Hematopoietic multipotent progenitor cell treated with erythropoietin and hydrocortisone succinate and interleukin-3 and kit ligand, for 8 days (in vitro differentiated cells): ENCODE results near the gene AHRR.

Experiments used
- DNase-seq: peaks from one replicate; pipeline ENCODE4 v3.0.0-alpha.2; 2015

AHRR gene

DNA sequence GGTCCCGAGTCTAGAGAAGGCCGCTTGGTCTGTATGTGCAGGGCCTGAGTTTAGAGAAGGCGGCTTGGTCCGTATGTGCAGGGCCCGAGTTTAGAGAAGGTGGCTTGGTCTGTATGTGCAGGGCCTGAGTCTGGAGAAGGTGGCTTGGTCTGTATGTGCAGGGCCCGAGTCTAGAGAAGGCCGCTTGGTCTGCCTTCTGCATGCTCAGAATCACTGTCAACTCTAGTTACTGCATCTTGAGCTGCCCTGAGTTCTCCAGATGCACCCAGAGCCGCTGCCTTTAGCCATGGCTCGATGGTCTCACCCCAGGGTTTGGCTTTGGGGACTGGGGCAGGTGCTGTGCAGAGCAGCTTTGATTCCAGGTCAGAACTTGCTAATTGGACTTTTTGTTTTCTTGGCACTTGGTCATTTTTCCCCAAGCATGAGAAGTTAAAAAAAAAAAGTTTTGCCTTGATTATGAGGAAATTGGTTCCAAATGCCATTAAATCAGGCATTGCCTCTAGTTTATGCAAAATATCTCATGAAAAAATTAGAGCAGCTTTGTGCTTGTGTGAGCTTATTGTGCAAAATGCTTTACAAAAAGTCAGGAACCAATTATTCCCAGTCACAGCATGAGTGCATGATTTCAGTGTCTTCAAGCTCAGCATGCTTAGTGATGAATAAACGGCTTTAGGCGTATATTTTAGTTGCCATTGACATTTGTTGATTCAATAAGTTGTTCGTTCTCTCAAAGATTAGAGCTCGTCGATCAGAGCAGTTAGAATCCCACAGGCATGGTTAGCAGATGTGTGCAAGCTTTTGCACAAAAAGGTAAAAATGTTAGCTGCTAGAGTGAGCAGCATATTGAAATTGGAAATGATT is 96.0 kb downstream of the AHRR start:
- no peak for DNase-seq

- no peak for DNase-seq
Measured at GRCh38 chr5:418162-419121, 96.9 kb downstream of the AHRR start.

GRCh38 chr5:419970-420369 is 98.5 kb downstream of the AHRR start:
- no peak for DNase-seq

- no peak for DNase-seq
Measured at GRCh38 chr5:420632-421286, 99.2 kb downstream of the AHRR start.

- no peak for DNase-seq
Measured at GRCh38 chr5:421287-421880, 99.9 kb downstream of the AHRR start.

- DNase-seq = no peak
Measured at GRCh38 chr5:421901-422300, 100.4 kb downstream of the AHRR start.

GRCh38 chr5:422323-423232 is 101.1 kb downstream of the AHRR start:
- no peak for DNase-seq

DNA sequence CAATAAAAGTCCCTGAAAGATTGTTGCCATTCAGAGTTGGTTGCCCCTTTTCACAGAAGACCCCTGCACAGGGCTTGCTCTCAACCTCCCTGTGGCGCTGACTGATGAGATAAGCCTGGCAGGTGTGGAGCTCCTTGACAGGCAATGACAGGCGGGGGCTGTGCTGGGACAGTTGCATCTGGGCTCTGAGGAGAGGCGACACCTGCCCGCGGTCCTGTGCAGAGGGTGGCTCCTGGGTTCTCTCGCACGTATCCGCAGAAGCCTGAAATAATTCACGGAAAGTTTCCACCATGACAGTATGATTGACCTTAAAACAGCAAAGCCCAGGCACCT is 101.7 kb downstream of the AHRR start:
- no peak for DNase-seq

- DNase-seq = no peak
Measured at GRCh38 chr5:423626-424261, 102.2 kb downstream of the AHRR start.

DNA sequence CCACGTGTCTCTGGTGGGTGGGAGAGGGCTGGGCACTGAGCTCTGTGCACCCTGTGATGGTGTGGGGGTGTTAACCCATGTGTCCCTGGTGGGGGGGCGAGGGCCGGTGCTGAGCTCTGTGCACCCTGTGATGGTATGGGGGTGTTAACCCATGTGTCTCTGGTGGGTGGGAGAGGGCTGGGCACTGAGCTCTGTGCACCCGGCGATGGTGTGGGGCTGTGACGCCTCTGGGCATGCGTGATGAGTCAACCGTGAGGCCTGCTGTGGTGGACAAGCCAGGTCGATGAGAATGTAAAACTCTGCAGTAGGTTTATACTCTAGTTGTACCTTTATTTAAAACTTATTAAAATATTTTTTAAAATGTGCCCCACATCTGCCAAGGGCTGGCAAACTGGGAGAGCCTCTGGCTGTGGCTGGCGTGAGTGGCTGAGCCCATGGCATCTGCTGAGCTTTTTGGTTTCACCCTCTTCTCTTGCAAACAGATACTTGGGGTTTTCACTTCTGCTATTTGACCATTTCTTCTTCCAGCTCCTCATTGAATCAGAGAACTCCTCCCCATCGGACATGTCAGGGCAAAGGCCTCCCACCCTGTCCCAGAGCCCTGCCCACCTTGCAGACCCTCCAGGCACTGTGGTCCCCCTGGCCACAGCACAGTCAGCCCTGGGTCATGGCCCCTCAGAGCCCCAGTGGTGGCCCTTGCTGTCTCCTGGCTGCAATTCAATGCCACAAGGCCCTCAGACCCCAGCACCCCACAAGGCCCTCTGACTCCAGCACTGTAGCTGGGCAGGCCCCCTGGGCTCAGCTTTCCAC is 103.0 kb downstream of the AHRR start:
- no peak for DNase-seq

DNA sequence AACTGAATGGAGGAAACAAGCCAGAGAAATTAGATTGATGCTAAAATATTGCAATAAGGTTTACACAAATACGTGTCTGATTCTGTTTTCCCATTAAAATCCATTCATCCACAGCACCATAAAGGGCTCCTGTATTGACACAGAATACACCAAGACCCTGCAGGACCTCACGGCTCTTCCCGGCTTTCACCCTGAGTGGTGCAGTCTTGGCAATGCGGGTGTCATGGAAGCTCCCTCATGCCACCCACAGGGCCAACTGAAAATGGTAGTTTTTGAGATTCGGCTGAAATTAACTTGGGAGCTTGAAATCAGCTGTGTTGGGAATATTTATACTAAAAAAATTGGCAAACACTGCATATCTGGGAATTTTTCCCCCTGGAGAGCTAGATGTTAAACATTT is 104.2 kb downstream of the AHRR start:
- DNase-seq = peak; percentile 67

DNA sequence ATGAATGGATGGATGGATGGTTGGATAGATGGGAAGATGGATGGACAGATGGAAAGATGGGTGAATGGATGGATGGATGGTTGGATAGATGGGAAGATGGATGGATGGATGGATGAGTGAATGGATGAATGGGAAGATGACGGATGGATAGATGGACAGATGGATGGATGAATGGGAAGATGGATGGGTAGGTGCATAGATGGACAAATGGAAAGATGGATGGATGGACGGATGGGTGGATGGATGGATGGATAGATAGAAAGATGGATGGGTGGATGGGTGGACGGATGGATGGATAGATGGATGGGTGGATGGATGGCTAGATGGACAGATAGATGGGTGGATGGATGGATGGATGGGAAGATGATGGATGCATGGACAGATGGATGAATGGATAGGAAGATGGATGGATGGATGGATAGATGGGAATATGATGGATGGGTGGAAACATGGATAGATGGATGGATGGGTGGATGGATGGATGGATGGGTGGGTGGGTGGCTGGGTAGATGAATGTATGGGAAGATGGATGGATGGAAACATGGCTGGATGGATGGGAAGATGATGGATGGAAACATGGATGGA is 105.0 kb downstream of the AHRR start:
- no peak for DNase-seq

DNA sequence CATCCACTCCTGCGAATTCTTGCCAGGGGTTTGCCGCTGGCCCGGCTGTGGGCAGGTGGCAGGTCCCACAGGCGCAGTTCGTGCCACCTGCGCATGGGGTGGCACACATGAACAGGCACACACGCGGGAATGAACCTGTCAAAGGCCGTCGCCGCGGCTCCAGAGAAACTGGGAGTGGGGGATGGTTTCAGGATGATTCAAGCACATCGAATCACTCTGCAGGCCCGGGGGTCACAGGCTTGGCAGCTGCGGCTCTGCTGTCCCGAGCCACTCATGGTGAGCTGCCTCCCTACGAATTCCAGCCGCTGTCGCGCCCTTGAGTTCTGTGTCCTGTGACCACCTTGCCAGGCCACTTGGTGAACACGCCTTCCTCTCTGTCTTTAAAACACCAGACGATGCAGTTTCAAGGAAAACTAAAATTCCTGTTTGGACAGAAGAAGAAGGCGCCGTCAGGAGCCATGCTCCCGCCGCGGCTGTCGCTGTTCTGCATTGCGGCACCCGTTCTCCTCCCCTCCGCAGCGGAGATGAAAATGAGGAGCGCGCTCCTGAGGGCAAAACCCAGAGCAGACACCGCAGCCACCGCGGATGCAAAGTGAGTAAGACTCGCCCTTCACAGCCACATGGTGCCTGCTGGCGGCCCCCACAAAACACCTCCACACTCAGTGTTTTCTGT is 106.0 kb downstream of the AHRR start:
- no peak for DNase-seq

GRCh38 chr5:428219-428618 is 106.7 kb downstream of the AHRR start:
- DNase-seq = no peak

DNA sequence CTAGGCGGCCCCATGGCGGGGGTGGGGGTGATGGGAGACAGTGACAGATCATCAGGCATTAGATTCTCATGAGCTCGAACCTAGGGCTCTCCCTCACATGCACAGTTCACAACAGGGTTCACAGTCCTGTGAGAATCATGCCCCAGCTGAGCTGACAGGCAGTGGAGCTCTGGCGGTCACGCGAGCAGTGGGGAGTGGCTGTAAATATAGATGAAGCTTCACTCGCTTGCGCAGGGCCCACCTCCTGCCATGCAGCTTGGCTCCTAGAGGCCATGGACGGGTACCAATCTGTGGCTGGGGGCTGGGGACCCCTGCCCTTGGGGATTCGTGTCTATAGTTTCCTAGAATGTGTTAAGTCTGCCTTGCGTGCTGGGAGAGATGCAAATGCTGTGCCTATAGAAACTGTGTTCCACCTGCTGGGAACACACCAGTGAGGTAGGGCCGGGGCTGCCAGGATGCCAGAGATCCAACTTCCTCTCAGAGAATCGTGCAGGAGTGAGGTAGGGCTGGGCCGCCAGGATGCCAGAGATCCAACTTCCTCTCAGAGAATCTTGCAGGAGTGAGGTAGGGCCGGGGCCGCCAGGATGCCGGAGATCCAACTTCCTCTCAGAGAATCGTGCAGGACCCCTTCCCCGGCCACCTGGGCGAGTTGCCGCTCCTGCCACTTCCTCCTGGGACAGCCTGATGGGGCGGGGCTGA is 107.4 kb downstream of the AHRR start:
- DNase-seq = no peak

- DNase-seq = no peak
Measured at GRCh38 chr5:429453-430188, 108.1 kb downstream of the AHRR start.

DNA sequence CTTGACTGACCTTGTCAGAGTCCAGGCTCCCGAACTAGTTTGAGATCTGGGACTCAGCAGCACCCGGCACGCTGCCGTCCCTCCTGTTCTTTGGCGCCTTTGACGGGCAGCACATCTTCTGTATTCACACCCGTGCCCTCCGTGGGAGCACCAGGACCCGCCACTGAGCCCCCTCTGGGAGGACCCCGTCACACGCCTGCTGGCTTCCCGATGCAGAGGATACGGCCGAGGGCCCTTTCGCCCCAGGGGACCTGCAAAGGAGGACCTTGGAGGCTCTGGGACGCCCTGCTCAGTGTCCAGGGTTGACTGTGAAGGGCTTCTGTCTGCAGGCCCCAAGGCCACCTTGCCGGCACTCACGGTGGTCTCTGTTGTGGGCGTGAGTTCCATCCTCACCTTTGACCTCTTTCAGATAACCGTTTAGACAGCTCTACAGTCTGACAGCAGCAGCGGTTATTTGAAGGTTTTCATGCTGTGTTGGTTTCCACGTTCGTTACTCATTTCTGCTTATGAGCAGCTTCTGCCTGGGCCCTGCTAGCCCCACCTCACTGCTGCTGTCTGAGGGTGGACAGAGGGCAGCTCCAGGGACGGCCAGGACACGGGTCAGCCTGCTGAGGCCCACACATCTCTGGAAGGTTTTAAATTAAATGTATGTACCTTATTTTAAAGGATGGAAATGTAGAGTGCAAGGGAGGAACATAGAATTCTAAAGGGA is 108.9 kb downstream of the AHRR start:
- no peak for DNase-seq
